ENCODE measurements around the gene SLC22A7.

DNA sequence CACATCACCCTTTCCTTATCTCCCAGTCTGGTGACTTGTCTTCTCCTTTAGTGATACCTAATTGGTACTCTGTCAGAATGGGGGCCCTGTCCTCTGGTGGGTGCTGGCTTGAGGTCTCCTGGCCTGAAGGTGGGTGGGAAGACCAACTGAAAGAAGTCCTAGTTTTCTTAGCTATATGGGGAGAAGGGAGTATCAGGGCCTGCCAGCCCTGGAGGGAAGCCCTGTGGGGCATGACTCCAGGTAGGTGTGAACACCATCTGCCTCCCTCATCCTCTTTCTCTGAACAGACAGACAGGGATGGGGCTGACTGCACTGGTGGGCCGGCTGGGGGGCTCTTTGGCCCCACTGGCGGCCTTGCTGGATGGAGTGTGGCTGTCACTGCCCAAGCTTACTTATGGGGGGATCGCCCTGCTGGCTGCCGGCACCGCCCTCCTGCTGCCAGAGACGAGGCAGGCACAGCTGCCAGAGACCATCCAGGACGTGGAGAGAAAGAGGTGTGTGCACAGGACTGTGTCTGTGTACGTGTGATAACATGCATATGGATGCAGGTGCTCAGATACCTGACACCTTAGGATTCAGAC is 5.8 kb downstream of the SLC22A7 start:
- no peak for TF ChIP-seq POLR2AphosphoS5 (IDR thresholded peaks at IDR 0.05)
- no peak for TF ChIP-seq POLR2A (IDR thresholded peaks at IDR 0.05)
- TF ChIP-seq, protein P1, sequence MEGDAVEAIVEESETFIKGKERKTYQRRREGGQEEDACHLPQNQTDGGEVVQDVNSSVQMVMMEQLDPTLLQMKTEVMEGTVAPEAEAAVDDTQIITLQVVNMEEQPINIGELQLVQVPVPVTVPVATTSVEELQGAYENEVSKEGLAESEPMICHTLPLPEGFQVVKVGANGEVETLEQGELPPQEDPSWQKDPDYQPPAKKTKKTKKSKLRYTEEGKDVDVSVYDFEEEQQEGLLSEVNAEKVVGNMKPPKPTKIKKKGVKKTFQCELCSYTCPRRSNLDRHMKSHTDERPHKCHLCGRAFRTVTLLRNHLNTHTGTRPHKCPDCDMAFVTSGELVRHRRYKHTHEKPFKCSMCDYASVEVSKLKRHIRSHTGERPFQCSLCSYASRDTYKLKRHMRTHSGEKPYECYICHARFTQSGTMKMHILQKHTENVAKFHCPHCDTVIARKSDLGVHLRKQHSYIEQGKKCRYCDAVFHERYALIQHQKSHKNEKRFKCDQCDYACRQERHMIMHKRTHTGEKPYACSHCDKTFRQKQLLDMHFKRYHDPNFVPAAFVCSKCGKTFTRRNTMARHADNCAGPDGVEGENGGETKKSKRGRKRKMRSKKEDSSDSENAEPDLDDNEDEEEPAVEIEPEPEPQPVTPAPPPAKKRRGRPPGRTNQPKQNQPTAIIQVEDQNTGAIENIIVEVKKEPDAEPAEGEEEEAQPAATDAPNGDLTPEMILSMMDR (IDR thresholded peaks at IDR 0.05), result no peak

Data from prostate gland (tissue), 2 donors.